NAMALWA (cell line): ENCODE data around the gene VSTM2B.

ENCODE experiments used
- DNase-seq: peaks from one replicate; pipeline ENCODE4 v3.0.0-alpha.2; 2015; ENCODE audit warnings: low spot score

The VSTM2B gene

GRCh38 chr19:29567366-29567915, 41.6 kb downstream of the VSTM2B start:
- no peak for DNase-seq

- DNase-seq = no peak
These were observed 42.5 kb downstream of the VSTM2B start for GRCh38 chr19:29568036-29569025.

- DNase-seq = no peak
These were observed 43.5 kb downstream of the VSTM2B start for GRCh38 chr19:29569038-29569911.

- no peak for DNase-seq
These were observed 45.4 kb downstream of the VSTM2B start for GRCh38 chr19:29571181-29571580.

GRCh38 chr19:29573486-29573885, 47.7 kb downstream of the VSTM2B start:
- DNase-seq = no peak

- DNase-seq = no peak
These were observed 48.7 kb downstream of the VSTM2B start for GRCh38 chr19:29574510-29574909.

- no peak for DNase-seq
These were observed 50.3 kb downstream of the VSTM2B start for GRCh38 chr19:29576046-29576606.

- no peak for DNase-seq
These were observed 51.2 kb downstream of the VSTM2B start for GRCh38 chr19:29576761-29577648.

- no peak for DNase-seq
These were observed 51.8 kb downstream of the VSTM2B start for GRCh38 chr19:29577649-29577963.

- DNase-seq = no peak
These were observed 52.6 kb downstream of the VSTM2B start for GRCh38 chr19:29578349-29578748.

GRCh38 chr19:29579308-29579910, 53.6 kb downstream of the VSTM2B start:
- no peak for DNase-seq

GRCh38 chr19:29581398-29581797, 55.6 kb downstream of the VSTM2B start:
- DNase-seq = no peak

GRCh38 chr19:29583196-29583999, 57.6 kb downstream of the VSTM2B start:
- DNase-seq = no peak

- no peak for DNase-seq
These were observed 60.6 kb downstream of the VSTM2B start for GRCh38 chr19:29586401-29586800.

GRCh38 chr19:29587059-29587458, 61.3 kb downstream of the VSTM2B start:
- DNase-seq = no peak

GRCh38 chr19:29587518-29587986, 61.8 kb downstream of the VSTM2B start:
- no peak for DNase-seq

GRCh38 chr19:29588095-29588494, 62.3 kb downstream of the VSTM2B start:
- no peak for DNase-seq

- DNase-seq = no peak
These were observed 64.5 kb downstream of the VSTM2B start for GRCh38 chr19:29590278-29590677.

- DNase-seq = no peak
These were observed 65.9 kb downstream of the VSTM2B start for GRCh38 chr19:29591670-29592069.

- DNase-seq = no peak
These were observed 68.1 kb downstream of the VSTM2B start for GRCh38 chr19:29593869-29594268.
